Colonic mucosa (tissue), 4 donors: ENCODE measurements around the gene ZFYVE1. TPM values are rescaled to one million over a fixed set of nuclear protein-coding genes. Genes with fewer than 3 reads are reported as not detected.
"Not testable (repeated sequence)": the region's sequence is repeated elsewhere in the genome, so short reads cannot be mapped to it uniquely, and the experiment has no call there.

Source experiments
- DNase-seq: peaks from one replicate; pipeline ENCODE4 v3.0.0-alpha.2; 2020
- H3K27ac ChIP-seq: fragments of 200-600 bp; one replicate; pipeline ENCODE4 v1.8.0; 2021
- H3K27me3 ChIP-seq: fragments of 200-600 bp; one replicate; pipeline ENCODE4 v1.8.0; 2021
- H3K36me3 ChIP-seq: fragments of 200-600 bp; one replicate; pipeline ENCODE4 v1.8.0; 2021
- H3K4me1 ChIP-seq: fragments of 200-600 bp; one replicate; pipeline ENCODE4 v1.8.0; 2021; ENCODE audit warnings: mild to moderate bottlenecking
- H3K4me3 ChIP-seq: fragments of 200-600 bp; one replicate; pipeline ENCODE4 v1.8.0; 2021
- H3K9ac ChIP-seq, 2 donors: one replicate each; pipeline ENCODE4 v1.7.0; 2013; ENCODE audit warnings: control low read depth in 2 of 2, low read depth in 2 of 2, low read length in 2 of 2
- H3K9me3 ChIP-seq: fragments of 200-600 bp; one replicate; pipeline ENCODE4 v1.8.0; 2021
- CTCF ChIP-seq: fragments of 200-600 bp; IDR thresholded peaks from one replicate; pipeline ENCODE4 v1.8.0; 2022; ENCODE audit warnings: antibody characterized with exemption, mild to moderate bottlenecking
- intact Hi-C: fragments of 100-400 bp; cut with DNase I; formaldehyde crosslinking; loops from one replicate; pipeline ENCODE4 v1.14.1; 2022
- total RNA-seq, 2 donors: library from RNA; stranded (reverse); fragmentation: NEBNext Ultra II Directional in 1 of 2; extraction: Animal tissue kit (Norgen Biotek cat#: 25700) in 1 of 2; gene quantifications; one replicate each; pipeline ENCODE4 v1.2.1, GENCODE V29; 2021
- donor health status: healthy.
- donor health status: DM: no; HTN: no; CAD: no.
- donor health status: DM: no; HTN: no; CAD: no.

The ZFYVE1 gene
- total RNA-seq, 2 donors from 2014 or later, result 11.7 to 17.5 TPM

GRCh38 chr14:73055251-73055650, 28.3 kb upstream of the ZFYVE1 start:
- TF ChIP-seq CTCF, result no peak
- no peak overlapping the region for H3K9ac ChIP-seq
- intact Hi-C loops, result no loop called here
- H3K4me1 ChIP-seq, result no peaks in the 10 kb centered on the region
- H3K4me3 ChIP-seq, result no peak overlapping the region
- H3K36me3 ChIP-seq, result no peaks in the 10 kb centered on the region
- no peak overlapping the region for H3K27ac ChIP-seq
- DNase-seq, result no peak
- no peaks in the 10 kb centered on the region for H3K9me3 ChIP-seq
- H3K27me3 ChIP-seq, result no peaks in the 10 kb centered on the region

- TF ChIP-seq CTCF, result no peak
- no peaks in the 10 kb centered on the region for H3K36me3 ChIP-seq
- H3K27me3 ChIP-seq, result no peaks in the 10 kb centered on the region
- H3K4me3 ChIP-seq, result no peak overlapping the region
- no peaks in the 10 kb centered on the region for H3K9me3 ChIP-seq
- no peaks in the 10 kb centered on the region for H3K4me1 ChIP-seq
- no peak for DNase-seq
- intact Hi-C loops, result no loop called here
- no peak overlapping the region for H3K9ac ChIP-seq
- no peak overlapping the region for H3K27ac ChIP-seq
Measured at GRCh38 chr14:73049428-73049827, 22.5 kb upstream of the ZFYVE1 start.

GRCh38 chr14:73047808-73048207, 20.9 kb upstream of the ZFYVE1 start:
- Histone ChIP-seq H3K27me3 (no peaks in the 10 kb centered on the region), H3K4me1 (no peaks in the 10 kb centered on the region), H3K27ac (no peak overlapping the region), H3K36me3 (no peaks in the 10 kb centered on the region), H3K4me3 (no peak overlapping the region), H3K9me3 (no peaks in the 10 kb centered on the region), H3K9ac (no peak overlapping the region)
- TF ChIP-seq CTCF, result no peak
- no peak for DNase-seq
- intact Hi-C loops, result no loop called here

GRCh38 chr14:73036706-73037450, 10.0 kb upstream of the ZFYVE1 start:
- intact Hi-C loops, H3K27ac ChIP-seq, H3K36me3 ChIP-seq, H3K9me3 ChIP-seq, H3K4me3 ChIP-seq, H3K4me1 ChIP-seq, H3K9ac ChIP-seq, DNase-seq, H3K27me3 ChIP-seq: not testable (repeated sequence)

- Histone ChIP-seq H3K9me3 (no peaks in the 10 kb centered on the region), H3K9ac (no peak overlapping the region), H3K27ac (no peak overlapping the region), H3K4me3 (no peak overlapping the region), H3K27me3 (no peaks in the 10 kb centered on the region), H3K36me3 (no peaks in the 10 kb centered on the region), H3K4me1 (peaks cover 5% of the 10 kb centered on the region)
- no peak for TF ChIP-seq CTCF
- DNase-seq, result no peak
- intact Hi-C loops, result no loop called here
Measured at GRCh38 chr14:73027984-73028383, 1.1 kb upstream of the ZFYVE1 start.

GRCh38 chr14:73027546-73027945, 640 bp upstream of the ZFYVE1 start:
- H3K4me1 ChIP-seq, result peaks cover 5% of the 10 kb centered on the region
- no peaks in the 10 kb centered on the region for H3K9me3 ChIP-seq
- intact Hi-C loops, result no loop called here
- H3K27me3 ChIP-seq, result no peaks in the 10 kb centered on the region
- no peak overlapping the region for H3K9ac ChIP-seq
- no peak for TF ChIP-seq CTCF
- H3K4me3 ChIP-seq, result peak overlapping the region; percentile 66
- H3K27ac ChIP-seq, result no peak overlapping the region
- no peaks in the 10 kb centered on the region for H3K36me3 ChIP-seq
- no peak for DNase-seq
